DMS153 (cell line): ENCODE measurements around the gene GNG13.

ENCODE experiments used
- DNase-seq: peaks from one replicate; lab custom pipeline; 2025; lab: John Stamatoyannopoulos, UW

The GNG13 gene

GRCh38 chr16:813204-813915, 12.8 kb upstream of the GNG13 start:
- no peak for DNase-seq

- no peak for DNase-seq
Observed at GRCh38 chr16:808085-808386, 7.5 kb upstream of the GNG13 start.

DNA sequence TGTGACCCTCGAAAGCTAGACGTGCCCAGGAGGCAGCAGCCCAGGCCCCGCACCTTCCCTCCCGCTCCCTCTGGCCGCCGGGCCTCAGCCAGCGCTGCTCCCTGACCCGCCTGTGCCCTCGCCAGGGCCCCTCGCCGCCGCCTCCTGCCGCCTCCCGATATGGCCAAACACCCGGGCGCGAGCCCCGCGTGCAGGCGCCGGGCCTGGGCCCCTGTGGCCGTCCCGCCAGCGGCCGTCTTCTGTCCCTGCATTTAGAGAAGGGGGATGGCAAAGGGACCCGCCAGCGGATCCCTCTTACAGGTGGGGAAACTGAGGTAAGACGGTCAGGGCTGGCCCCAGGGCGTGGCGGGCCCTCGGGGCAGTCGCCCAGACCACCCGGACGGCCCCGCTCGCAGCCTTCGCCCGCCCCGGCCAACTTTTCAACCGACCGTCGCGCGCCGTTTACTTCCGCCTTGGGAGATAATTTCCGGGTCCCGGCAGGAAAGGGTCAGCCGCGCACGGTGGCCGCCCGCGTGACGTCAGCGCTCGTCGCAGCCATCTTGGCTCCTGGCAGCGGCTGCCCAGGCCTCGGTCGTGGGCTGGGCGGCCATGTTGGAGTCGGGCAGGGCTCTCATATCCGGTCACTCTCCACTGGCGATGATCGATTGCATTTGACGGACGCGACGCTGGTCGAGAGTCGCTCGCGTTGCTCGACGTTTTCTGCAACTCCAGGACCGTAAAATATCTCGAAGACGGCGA, 7.0 kb upstream of the GNG13 start:
- DNase-seq = peak; percentile 53

- DNase-seq = no peak
Observed at GRCh38 chr16:805474-805873, 4.9 kb upstream of the GNG13 start.

- DNase-seq = no peak
Observed at GRCh38 chr16:804193-805048, 3.9 kb upstream of the GNG13 start.

DNA sequence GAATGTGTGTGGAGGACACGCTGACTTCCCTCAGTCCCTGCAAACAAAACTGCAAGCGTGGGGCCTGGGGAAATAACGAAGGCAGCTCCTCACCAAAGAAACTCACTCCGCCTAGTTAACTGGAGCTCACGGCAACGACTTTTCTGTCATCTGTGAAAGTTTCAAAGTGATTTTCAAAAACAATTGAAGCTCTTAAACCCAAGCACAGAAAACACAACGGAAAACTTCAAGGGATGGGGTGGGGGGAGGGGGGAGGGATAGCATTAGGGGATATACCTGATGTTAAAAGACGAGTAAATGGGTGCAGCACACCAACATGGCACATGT, 3.2 kb upstream of the GNG13 start:
- no peak for DNase-seq

DNA sequence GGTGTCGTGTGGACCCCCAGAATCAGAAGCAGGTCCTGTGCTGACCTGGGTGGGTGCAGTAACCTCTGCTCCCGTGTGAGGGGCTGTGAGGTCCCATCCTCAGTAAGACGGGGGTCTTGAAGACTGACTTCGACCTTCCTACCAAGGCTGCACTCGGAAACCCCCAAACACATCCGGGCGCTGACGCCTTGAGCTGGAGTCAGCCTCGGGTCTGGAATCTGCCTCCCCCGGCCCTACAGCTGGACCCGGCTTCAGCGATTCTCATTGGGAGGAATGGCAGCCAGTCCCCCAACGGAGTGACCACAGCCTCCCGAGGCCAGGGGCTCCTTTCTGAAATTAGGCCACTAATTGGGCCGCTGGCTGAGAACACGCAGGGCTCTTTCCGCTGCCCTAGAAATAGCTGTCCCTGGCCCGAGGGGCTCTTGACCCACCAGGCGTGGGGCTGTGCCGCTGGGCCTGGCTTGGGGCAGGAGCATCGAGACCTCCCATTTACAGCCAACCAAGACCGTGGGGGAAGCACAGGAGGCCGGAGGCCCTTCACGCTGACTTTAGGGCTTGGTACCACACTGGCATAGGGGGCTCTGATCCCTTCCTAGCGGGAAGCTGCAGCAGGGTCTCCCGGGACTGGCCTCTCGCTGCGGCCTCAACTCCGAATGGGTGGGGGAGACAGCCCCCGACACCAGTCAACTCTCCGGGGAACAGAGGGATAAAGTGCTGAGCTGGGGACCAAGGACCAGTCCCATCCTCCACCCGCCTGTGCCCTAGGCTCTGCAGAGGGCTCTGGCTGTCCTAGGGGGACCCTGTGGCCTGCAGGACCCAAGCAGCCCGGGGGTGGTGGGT, 2.6 kb upstream of the GNG13 start:
- no peak for DNase-seq

- DNase-seq = no peak
Observed at GRCh38 chr16:802461-802860, 1.9 kb upstream of the GNG13 start.

DNA sequence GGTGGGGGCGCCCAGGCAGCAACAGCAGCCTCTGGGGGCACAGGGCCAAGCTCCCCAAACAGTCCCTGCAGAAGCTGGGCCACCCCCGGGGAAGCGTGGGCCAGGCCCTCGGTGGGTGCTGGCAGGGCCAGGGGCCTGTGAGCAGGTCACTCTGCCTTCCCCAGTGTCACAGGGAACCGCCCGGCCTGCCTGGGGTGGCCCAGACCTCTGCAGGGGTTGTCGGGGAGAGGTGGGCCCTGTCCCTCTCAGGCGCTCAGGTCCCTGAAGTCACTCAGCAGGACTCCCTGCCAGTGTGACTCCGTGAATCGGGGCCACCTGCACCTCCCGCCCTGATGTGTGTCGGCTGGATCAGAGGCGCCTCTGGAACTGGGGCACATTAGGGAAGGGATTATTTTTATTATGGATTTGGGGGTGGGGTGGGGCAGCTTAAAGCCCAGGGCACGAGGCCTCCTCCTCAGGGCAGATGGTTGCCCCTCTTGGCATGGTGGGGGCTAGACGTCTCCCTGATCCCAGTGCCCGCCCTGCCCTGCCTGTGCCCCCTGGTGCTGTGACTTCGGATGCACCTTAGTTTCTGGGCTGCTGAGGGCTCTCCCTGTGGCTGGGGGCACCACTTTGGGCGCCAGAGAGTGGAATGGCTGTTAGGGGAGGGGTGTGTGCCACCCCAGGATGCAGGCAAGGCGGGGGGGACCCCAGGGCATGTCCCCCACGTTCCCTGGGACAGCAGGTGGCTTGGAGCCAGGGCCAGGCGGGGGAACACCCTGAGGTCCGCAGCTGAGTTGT, 1.2 kb upstream of the GNG13 start:
- no peak for DNase-seq

DNA sequence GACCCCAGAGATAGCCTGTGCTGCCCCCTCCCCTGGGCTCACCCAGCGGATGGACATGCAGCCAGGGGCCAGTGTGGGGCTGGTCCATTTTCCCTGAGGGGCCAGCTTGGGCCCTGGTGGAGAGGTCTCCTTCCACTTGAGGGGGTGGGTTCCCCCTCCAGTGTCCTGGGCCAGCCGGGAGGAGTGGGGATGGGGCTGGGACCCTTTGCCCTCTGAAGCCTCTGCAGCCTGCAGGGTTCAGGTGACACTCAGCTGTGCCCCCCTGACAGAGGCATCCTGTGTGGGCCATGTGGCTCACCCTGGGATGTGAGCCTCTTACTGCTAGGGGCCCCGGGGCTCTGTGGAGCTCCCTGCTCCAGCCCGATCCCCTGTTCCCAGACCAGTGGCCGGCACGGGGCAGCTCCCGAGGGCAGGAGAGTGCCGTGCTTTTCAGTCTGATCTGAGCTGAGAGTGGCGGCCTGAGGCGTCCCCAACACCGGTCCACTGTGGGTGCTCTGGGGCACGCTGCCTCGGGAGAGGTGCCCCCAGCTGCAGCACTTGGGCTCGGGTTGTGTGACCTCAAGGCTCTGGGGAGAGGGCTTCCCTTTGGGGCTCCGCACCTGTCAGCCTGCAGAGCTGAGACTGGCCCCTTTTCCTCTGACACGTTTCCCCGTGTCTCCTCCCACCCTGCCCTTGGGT, 439 bp upstream of the GNG13 start:
- DNase-seq = no peak

GRCh38 chr16:799111-799947, 1.2 kb downstream of the GNG13 start:
- DNase-seq = no peak

- DNase-seq = no peak
Observed at GRCh38 chr16:798666-799065, 1.9 kb downstream of the GNG13 start.

GRCh38 chr16:797686-798085, 2.8 kb downstream of the GNG13 start:
- no peak for DNase-seq

DNA sequence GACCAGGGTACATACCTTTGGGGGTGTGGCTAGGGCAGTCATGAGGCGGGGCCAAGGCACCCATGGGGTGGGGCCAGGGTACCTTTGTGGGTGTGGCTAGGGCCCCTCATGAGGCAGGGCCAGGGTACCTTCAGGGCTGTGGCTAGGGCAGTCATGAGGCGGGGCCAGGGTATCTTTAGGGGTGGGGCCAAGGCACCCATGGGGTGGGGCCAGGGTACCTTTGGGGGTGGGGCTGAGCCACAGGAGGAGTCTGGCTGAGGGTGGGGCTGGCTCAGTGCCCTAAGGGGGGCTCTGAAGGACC, 3.5 kb downstream of the GNG13 start:
- DNase-seq = no peak

DNA sequence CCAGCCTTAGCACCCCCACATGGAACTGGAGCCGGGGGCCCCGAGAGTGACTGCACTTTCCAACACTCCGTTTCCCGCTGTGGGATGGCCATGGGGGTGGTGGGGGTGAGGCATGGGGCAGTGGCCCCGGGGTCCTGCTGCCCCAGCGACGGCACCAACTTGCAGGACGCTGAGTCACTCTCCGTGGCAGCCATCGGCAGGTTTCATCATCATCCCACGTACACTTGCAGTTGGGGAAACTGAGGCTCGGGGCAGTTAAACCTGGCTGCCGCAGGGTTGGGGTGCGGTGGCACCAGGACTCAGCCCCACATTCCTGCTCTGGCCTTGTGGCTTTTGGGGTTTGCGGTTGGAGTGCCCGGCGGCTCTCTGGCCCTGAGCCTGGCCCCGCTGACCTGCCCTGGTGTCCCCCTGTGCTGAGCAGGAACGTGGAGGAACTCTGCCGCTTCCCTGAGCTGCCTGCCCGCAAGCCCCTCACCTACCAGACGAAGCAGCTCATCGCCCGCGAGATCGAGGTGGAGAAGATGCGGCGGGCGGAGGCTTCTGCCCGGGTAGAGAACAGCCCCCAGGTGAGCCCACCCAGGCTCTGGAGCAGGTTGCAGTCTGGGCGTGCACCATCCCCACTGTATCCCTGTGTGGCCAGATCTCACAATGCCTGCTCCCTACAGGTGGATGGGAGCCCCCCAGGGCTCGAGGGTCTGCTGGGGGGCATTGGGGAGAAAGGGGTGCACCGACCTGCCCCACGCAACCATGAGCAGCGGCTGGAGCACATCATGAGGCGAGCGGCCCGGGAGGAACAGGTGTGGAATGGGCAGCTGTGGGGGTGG, 4.0 kb downstream of the GNG13 start:
- no peak for DNase-seq

DNA sequence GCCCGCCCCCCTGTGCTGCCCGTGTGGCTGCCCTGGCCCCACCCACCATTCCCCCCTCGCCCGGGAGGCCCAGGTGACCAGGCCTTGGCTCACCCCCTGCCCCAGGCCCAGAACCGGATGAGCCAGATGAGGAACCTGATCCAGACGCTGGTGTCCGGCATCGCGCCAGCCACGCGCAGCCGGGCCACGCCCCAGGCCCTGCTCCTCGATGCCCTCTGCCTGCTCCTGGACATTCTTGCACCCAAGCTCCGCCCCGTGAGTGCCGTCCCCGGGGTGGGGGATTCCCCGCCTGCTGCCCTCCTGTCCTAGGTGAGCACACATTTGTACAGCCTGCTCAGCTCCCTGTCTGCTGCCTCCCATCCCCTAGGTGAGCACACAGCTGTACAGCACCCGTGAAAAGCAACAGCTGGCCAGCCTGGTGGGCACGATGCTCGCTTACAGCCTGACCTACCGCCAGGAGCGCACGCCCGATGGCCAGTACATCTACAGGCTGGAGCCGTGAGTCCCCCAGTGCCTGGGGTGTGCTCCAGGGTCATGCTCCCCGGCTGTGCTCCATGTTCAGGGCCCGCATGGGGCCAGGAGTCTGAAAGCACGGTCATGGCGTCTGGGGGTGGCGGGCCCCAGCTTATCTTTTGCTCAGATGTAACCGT, 4.8 kb downstream of the GNG13 start:
- no peak for DNase-seq

- no peak for DNase-seq
Observed at GRCh38 chr16:794853-795466, 5.6 kb downstream of the GNG13 start.

DNA sequence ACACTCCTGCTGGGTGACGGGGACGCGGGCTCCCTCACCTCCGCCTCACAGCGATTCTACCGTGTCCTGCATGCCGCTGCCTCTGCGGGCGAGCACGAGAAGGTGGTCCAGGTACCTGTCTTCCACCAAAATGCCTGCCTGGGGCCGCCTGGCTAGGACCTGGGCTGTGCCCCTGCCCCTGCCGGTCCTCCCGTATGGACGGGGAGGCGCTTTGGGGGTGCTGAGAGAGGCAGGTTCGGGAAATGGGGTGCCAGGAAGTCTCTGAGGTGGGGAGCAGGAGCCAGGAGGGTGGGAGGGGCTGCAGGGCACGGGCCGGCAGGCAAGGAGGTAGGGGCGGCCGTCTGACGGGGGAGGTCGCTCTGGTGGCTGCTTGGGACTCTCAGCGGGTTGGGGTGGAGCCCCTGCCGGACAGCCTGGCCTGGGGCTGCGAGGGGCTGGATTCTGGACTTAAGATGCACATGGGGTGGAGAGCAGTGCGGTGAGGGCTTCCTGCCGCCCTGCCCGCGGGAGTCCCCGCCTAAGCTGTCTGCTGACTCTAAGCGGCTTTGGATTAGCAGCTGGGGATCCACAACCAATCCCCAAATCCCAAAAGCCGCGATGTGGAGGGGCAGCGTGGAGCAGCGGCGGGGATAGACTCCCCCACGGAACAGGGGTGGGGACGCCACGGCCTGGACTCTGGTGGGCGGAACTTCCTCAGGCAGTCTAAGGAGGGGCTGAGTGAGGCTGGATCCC, 6.3 kb downstream of the GNG13 start:
- no peak for DNase-seq
